Astrocyte of the spinal cord (primary cell): ENCODE results near the gene DNAH10.

ENCODE experiments used
- DNase-seq: peaks from one replicate; pipeline ENCODE4 v3.0.0; 2011; ENCODE audit warnings: low read depth, low spot score
- H3K4me3 ChIP-seq: 2 replicates; pipeline ENCODE4 v1.5.1; 2011; ENCODE audit warnings: low read depth, mild to moderate bottlenecking, low read length, moderate library complexity
- in situ Hi-C: cut with HindIII; loops from 2 replicates; pipeline ENCODE4 v1.10.0; 2017; ENCODE audit warnings: low sequenced_read_pairs
- TF ChIP-seq, protein P1 (sequence below): IDR thresholded peaks from 2 replicates; pipeline ENCODE4 v1.5.1; 2012; ENCODE audit warnings: low read depth, mild to moderate bottlenecking, low read length, inconsistent platforms

The DNAH10 gene

DNA sequence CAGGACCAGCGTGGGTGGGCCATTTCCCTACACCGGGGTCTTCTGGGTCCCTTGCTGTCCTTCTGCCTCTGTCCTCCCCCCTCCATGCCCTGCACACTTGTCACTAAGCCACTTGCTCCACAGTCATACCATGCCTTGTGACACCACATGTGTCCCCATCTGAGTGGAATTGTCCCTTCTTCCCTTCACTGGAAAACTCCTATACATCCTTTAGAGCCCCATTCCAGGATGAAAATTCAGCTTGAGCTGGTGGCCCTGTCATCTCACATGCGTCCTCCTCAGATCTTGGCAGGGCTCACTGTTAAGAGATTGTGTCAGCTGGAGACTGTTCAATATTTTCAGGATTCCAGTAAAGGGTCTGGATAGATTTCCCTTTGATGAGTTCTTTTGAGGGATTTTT is 87.4 kb downstream of the DNAH10 start:
- in situ Hi-C loops = no loop called here
- TF ChIP-seq, protein P1, sequence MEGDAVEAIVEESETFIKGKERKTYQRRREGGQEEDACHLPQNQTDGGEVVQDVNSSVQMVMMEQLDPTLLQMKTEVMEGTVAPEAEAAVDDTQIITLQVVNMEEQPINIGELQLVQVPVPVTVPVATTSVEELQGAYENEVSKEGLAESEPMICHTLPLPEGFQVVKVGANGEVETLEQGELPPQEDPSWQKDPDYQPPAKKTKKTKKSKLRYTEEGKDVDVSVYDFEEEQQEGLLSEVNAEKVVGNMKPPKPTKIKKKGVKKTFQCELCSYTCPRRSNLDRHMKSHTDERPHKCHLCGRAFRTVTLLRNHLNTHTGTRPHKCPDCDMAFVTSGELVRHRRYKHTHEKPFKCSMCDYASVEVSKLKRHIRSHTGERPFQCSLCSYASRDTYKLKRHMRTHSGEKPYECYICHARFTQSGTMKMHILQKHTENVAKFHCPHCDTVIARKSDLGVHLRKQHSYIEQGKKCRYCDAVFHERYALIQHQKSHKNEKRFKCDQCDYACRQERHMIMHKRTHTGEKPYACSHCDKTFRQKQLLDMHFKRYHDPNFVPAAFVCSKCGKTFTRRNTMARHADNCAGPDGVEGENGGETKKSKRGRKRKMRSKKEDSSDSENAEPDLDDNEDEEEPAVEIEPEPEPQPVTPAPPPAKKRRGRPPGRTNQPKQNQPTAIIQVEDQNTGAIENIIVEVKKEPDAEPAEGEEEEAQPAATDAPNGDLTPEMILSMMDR = no peak
- DNase-seq = no peak
- H3K4me3 ChIP-seq = no peak overlapping the region

DNA sequence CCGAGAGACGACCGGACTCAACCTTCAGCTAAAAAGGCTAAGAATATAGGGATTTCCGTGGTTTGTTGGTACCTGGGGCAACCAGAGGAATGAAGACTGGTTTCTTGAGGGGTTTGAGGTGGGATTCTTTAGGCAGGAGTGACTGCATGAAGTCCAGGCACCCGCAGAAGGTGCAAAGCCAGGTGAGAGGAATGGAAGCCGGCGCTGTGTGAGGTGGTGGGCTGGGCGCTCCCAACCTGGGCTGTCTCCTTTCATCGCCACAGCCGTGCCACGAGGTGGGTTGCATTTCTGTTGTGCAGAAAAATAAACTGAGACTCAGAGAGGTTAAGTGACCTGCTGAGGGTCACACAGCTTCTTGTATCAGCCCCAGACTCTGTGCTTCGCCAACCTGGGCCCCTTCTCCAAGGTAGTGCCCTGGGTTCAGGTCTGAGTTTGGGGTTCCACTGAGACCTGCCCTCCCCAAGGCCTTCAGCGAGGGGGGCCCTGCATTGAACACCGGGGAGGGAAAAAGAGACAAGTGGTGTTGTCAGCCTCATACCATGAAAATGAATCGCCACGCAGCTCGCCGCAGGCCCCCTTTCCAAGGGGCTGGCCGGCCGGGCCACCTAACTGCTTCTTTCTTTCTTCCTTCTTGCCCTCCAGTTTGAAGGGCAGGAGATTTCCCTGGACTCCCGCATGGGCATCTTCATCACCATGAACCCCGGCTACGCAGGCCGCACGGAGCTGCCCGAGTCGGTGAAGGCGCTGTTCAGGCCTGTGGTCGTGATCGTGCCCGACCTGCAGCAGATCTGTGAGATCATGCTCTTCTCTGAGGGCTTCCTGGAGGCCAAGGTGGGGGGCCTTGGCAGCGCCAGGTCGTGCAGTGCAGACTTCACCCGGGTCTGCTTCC is 88.4 kb downstream of the DNAH10 start:
- TF ChIP-seq, protein P1 = no peak
- in situ Hi-C loops = no loop called here
- H3K4me3 ChIP-seq = no peak overlapping the region
- DNase-seq = no peak

DNA sequence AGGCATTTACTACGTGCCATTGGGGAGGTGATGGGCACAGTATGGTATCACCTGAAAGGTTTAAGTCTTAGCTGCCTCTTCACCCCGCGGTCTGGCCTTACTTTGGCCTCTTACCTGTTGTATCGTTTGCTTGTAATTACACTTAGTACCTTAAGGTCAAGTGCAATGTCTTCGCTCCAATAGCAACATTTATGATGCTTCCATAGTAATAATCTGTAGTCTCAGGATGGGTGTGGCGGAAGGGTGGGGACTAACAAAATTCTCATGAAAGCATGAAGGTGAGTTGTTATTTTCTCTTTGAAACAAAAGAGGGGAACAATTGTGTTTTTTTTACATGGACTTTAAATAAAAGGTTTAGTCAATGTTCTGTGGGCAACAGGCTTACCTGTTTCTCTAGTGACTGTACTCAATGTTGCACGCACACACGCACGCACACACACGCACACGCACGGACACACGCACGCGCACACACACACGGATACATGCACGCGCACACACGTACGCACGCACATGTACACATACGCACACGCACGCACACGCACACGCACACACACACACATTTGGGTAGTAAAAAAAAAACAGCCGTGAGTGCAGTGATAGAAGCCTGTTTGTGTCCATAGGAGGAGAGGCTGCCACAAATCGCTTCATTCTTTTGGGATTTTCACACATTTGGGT is 91.4 kb downstream of the DNAH10 start:
- in situ Hi-C loops = no loop called here
- TF ChIP-seq, protein P1 = no peak
- H3K4me3 ChIP-seq = no peak overlapping the region
- DNase-seq = no peak

DNA sequence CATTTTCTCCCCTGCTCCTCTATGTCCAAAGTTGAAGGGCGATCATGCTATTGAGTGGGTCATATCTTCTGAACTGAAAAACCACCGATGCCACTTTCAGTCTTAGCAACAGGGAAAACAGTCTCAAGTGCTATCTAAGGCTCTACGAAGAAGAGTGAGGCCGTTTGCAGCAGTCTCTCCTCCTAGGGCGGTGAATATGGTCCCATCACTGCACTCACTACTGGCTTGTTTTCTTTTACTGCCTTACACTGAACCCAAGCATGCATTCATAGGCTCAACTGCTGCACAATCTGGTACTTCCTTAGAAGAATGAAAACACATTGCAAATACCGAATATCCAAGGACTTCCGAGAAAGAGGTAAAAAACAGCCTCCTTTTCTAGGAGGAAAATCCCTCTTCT is 92.1 kb downstream of the DNAH10 start:
- DNase-seq = no peak
- TF ChIP-seq, protein P1 = no peak
- in situ Hi-C loops = no loop called here
- no peak overlapping the region for H3K4me3 ChIP-seq

DNA sequence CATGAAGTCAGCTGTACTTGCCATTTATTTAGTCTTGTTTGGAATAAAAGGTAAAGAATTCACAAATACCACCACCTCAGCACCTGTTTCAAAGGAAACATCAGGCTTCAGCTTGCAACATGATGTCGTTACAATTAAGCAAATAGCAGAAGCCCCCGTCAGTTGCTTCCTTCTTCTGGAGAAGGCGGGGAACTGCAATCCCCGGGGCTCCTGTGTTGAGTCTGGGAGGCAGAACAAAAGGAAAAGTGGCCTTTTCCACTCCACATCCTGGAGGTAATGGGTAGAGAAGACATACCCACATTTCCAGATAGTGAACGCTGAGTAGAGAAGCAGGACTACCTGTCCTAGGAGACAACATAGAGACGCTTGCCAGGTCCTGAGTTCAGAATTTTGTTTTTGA is 92.8 kb downstream of the DNAH10 start:
- in situ Hi-C loops = no loop called here
- DNase-seq = no peak
- no peak overlapping the region for H3K4me3 ChIP-seq
- TF ChIP-seq, protein P1 = no peak

DNA sequence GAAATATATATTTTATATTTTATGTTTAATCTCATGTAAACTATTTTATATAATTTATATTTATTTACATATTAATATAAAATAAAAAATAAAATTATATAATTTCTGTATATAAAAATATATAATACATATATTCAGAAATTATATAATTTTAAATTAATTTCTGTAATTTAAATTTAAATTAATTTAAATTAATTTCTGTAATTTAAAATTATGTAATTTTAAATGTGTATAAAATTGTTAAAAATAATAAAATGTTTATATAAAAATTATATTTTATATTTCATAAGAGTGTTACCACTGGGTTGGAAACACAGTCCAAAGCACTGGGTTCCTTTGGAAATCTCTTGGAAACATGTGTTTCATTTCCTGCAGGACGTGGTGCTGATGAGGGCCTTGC is 94.6 kb downstream of the DNAH10 start:
- TF ChIP-seq, protein P1 = no peak
- no peak for DNase-seq
- H3K4me3 ChIP-seq = no peak overlapping the region
- in situ Hi-C loops = no loop called here
